ENCODE data around the gene SNRK.

Gene SNRK

DNA sequence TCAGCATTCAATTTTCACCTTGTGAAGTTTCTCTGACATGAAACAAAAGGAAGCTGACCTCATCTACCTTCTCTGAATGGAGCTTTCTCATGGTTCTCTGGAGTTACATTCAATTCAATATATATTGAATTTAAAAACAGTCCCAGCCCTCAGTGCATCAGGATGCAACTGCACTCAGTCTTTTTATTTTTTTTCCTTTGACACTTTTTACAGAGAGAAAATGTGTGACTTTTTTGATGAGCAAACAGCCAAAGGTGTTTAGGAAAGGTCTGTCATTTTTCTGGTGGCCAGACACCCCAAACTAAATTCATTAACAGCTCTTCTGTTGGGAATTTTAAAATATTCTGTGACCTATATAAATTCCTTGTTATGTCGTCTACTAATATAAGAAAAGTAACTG, 19.3 kb upstream of the SNRK start:
- no peaks in the 10 kb centered on the region for H3K9me2 ChIP-seq (replicated peaks; ENCODE audit: insufficient read depth, low read length)
- no peaks in the 10 kb centered on the region for H3K36me3 ChIP-seq (ENCODE audit: low read length)
- no peak overlapping the region for H3K9ac ChIP-seq (ENCODE audit: low read length)
- no peaks in the 10 kb centered on the region for H3K9me3 ChIP-seq (ENCODE audit: insufficient read depth, low read length)
- TF ChIP-seq EZH2phosphoT487 (conservative IDR thresholded peaks at IDR 0.05; ENCODE audit: low read length) (no peak), CTCF (IDR thresholded peaks at IDR 0.05; ENCODE audit: insufficient read depth, low read length, poor library complexity, severe bottlenecking) (no peak)
- no peaks in the 10 kb centered on the region for H3K27me3 ChIP-seq (ENCODE audit: low read length)
- H2AFZ ChIP-seq (ENCODE audit: low read depth, low read length, severe bottlenecking), result no peak overlapping the region
- no peak overlapping the region for H3K27ac ChIP-seq (ENCODE audit: low read depth, low read length)
- no peaks in the 10 kb centered on the region for H4K20me1 ChIP-seq (ENCODE audit: low read depth, low read length)
- H3F3A ChIP-seq (ENCODE audit: insufficient read depth), result no peaks in the 10 kb centered on the region
- no peak overlapping the region for H3K4me2 ChIP-seq (ENCODE audit: low read depth, low read length, poor library complexity, severe bottlenecking)
- no peak overlapping the region for H3K4me3 ChIP-seq (ENCODE audit: insufficient read depth, low read length, poor library complexity, severe bottlenecking)
- no peaks in the 10 kb centered on the region for H3K79me2 ChIP-seq (ENCODE audit: insufficient read depth, low read length)

DNA sequence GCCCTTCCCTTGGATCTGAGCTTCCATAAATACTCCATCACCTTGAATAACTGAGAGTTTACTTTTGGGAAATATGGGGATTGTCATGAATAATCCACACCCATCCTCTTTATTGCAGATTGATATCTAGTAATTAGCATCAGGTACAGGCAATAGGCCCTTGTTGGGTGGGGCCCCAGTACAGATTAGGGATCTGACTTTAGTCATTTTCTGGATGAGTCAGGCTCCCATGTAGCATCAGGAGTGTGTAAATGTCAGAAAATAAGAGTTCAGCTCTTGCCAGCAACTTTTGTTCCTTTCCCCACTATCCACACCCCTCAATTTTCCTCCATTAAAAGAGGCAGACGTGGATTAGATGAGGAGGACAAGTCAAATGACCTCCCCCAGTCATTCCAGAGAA, 17.7 kb upstream of the SNRK start:
- Histone ChIP-seq H3K36me3 (ENCODE audit: low read length) (no peaks in the 10 kb centered on the region), H3K4me3 (ENCODE audit: insufficient read depth, low read length, poor library complexity, severe bottlenecking) (no peak overlapping the region), H3K9ac (ENCODE audit: low read length) (no peak overlapping the region), H3K79me2 (ENCODE audit: insufficient read depth, low read length) (no peaks in the 10 kb centered on the region), H3F3A (ENCODE audit: insufficient read depth) (no peaks in the 10 kb centered on the region), H3K4me2 (ENCODE audit: low read depth, low read length, poor library complexity, severe bottlenecking) (no peak overlapping the region), H3K27me3 (ENCODE audit: low read length) (no peaks in the 10 kb centered on the region), H4K20me1 (ENCODE audit: low read depth, low read length) (no peaks in the 10 kb centered on the region), H3K9me3 (ENCODE audit: insufficient read depth, low read length) (no peaks in the 10 kb centered on the region), H2AFZ (ENCODE audit: low read depth, low read length, severe bottlenecking) (no peak overlapping the region), H3K9me2 (replicated peaks; ENCODE audit: insufficient read depth, low read length) (no peaks in the 10 kb centered on the region), H3K27ac (ENCODE audit: low read depth, low read length) (no peak overlapping the region)
- TF ChIP-seq EZH2phosphoT487 (conservative IDR thresholded peaks at IDR 0.05; ENCODE audit: low read length) (no peak), CTCF (IDR thresholded peaks at IDR 0.05; ENCODE audit: insufficient read depth, low read length, poor library complexity, severe bottlenecking) (no peak)

- Histone ChIP-seq H3K4me2 (ENCODE audit: low read depth, low read length, poor library complexity, severe bottlenecking) (no peak overlapping the region), H3K9ac (ENCODE audit: low read length) (no peak overlapping the region), H3F3A (ENCODE audit: insufficient read depth) (no peaks in the 10 kb centered on the region), H3K36me3 (ENCODE audit: low read length) (no peaks in the 10 kb centered on the region), H4K20me1 (ENCODE audit: low read depth, low read length) (no peaks in the 10 kb centered on the region), H3K79me2 (ENCODE audit: insufficient read depth, low read length) (no peaks in the 10 kb centered on the region), H3K27me3 (ENCODE audit: low read length) (no peaks in the 10 kb centered on the region), H2AFZ (ENCODE audit: low read depth, low read length, severe bottlenecking) (no peak overlapping the region), H3K27ac (ENCODE audit: low read depth, low read length) (no peak overlapping the region), H3K9me3 (ENCODE audit: insufficient read depth, low read length) (no peaks in the 10 kb centered on the region), H3K4me3 (ENCODE audit: insufficient read depth, low read length, poor library complexity, severe bottlenecking) (no peak overlapping the region), H3K9me2 (replicated peaks; ENCODE audit: insufficient read depth, low read length) (no peaks in the 10 kb centered on the region)
- TF ChIP-seq CTCF (IDR thresholded peaks at IDR 0.05; ENCODE audit: insufficient read depth, low read length, poor library complexity, severe bottlenecking) (no peak), EZH2phosphoT487 (conservative IDR thresholded peaks at IDR 0.05; ENCODE audit: low read length) (no peak)
Measured at GRCh38 chr3:43270078-43270477, 16.3 kb upstream of the SNRK start.

GRCh38 chr3:43273416-43273815, 12.9 kb upstream of the SNRK start:
- no peak overlapping the region for H3K9ac ChIP-seq (ENCODE audit: low read length)
- TF ChIP-seq CTCF (IDR thresholded peaks at IDR 0.05; ENCODE audit: insufficient read depth, low read length, poor library complexity, severe bottlenecking), result no peak
- TF ChIP-seq EZH2phosphoT487 (conservative IDR thresholded peaks at IDR 0.05; ENCODE audit: low read length), result no peak
- H3K36me3 ChIP-seq (ENCODE audit: low read length), result no peaks in the 10 kb centered on the region
- H3K27me3 ChIP-seq (ENCODE audit: low read length), result no peaks in the 10 kb centered on the region
- no peaks in the 10 kb centered on the region for H3K9me2 ChIP-seq (replicated peaks; ENCODE audit: insufficient read depth, low read length)
- H3K79me2 ChIP-seq (ENCODE audit: insufficient read depth, low read length), result no peaks in the 10 kb centered on the region
- no peaks in the 10 kb centered on the region for H3K9me3 ChIP-seq (ENCODE audit: insufficient read depth, low read length)
- no peak overlapping the region for H3K4me2 ChIP-seq (ENCODE audit: low read depth, low read length, poor library complexity, severe bottlenecking)
- no peak overlapping the region for H3K4me3 ChIP-seq (ENCODE audit: insufficient read depth, low read length, poor library complexity, severe bottlenecking)
- H4K20me1 ChIP-seq (ENCODE audit: low read depth, low read length), result no peaks in the 10 kb centered on the region
- H2AFZ ChIP-seq (ENCODE audit: low read depth, low read length, severe bottlenecking), result no peak overlapping the region
- H3F3A ChIP-seq (ENCODE audit: insufficient read depth), result no peaks in the 10 kb centered on the region
- H3K27ac ChIP-seq (ENCODE audit: low read depth, low read length), result no peak overlapping the region
